H1 (cell line): ENCODE results near the gene TMEM127. TPM values are rescaled to one million over a fixed set of nuclear protein-coding genes. Genes with fewer than 3 reads are reported as not detected.
"Not testable (repeated sequence)": the region's sequence is repeated elsewhere in the genome, so short reads cannot be mapped to it uniquely, and the experiment has no call there.

Experiments
- CTCF ChIA-PET: fragments of 300-600 bp; sonication (Branson Sonifier 250); formaldehyde crosslinking; loops from one replicate; lab custom pipeline; 2021; ENCODE audit not compliant: partially characterized antibody; lab: Charles Lee
- POLR2A ChIA-PET: fragments of 300-600 bp; sonication (Branson Sonifier 250); formaldehyde crosslinking; loops from one replicate; lab custom pipeline; 2021; ENCODE audit warnings: inconsistent platforms; ENCODE audit not compliant: partially characterized antibody; lab: Charles Lee
- DNase-seq, 2 experiments: peaks; one replicate each; pipeline versions ENCODE4 v3.0.0 to v3.0.0-alpha.2; 2010 to 2022; ENCODE audit warnings: low spot score in 2 of 2, low read depth in 1 of 2, mixed read lengths in 1 of 2
- FAIRE-seq: peaks from 2 replicates; lab custom pipeline; 2011; peaks lifted over from hg19 to GRCh38; lab: Jason Lieb, UNC
- H2AFZ ChIP-seq: 2 replicates; pipeline ENCODE4 v1.8.1; 2012; ENCODE audit warnings: low read length, inconsistent platforms
- H2AK5ac ChIP-seq: 2 replicates; pipeline ENCODE4 v1.6.1; 2013; ENCODE audit warnings: low read depth, low read length
- H2BK120ac ChIP-seq: replicated peaks from 2 replicates; pipeline ENCODE3; 2013; ENCODE audit warnings: low read depth, low read length, inconsistent platforms
- H2BK12ac ChIP-seq: 2 replicates; pipeline ENCODE4 v1.6.1; 2013; ENCODE audit warnings: low read depth, low read length
- H2BK15ac ChIP-seq: 2 replicates; pipeline ENCODE4 v1.6.1; 2013; ENCODE audit warnings: low read length
- H2BK20ac ChIP-seq: 2 replicates; pipeline ENCODE4 v1.6.1; 2013; ENCODE audit warnings: low read length
- H2BK5ac ChIP-seq: 2 replicates; pipeline ENCODE4 v1.6.1; 2013; ENCODE audit warnings: low read depth, low read length
- H3K14ac ChIP-seq: 2 replicates; pipeline ENCODE4 v1.6.1; 2013; ENCODE audit warnings: inconsistent platforms; ENCODE audit not compliant: insufficient read length
- H3K18ac ChIP-seq: 2 replicates; pipeline ENCODE4 v1.6.1; 2013; ENCODE audit warnings: low read length; ENCODE audit errors: extremely low read depth
- H3K23ac ChIP-seq: 2 replicates; pipeline ENCODE4 v1.6.1; 2013; ENCODE audit warnings: inconsistent platforms; ENCODE audit not compliant: insufficient read length
- H3K23me2 ChIP-seq: 2 replicates; pipeline ENCODE4 v1.6.1; 2013; ENCODE audit warnings: low read depth, low read length
- H3K27ac ChIP-seq: 2 replicates; pipeline ENCODE4 v1.6.1; 2011; ENCODE audit warnings: low read depth, low read length, inconsistent platforms
- H3K27me3 ChIP-seq, 4 experiments: replicated peaks in 1 of 4; 1 replicate in 1 of 4; 2 replicates in 3 of 4; pipeline versions ENCODE4 v1.6.1 to v1.8.1; 2011 to 2013; ENCODE audit warnings: low read length in 3 of 4, mild to moderate bottlenecking in 3 of 4, inconsistent platforms in 2 of 4, mixed read lengths in 2 of 4, moderate library complexity in 1 of 4; ENCODE audit not compliant: control insufficient read depth in 3 of 4, insufficient read depth in 3 of 4; ENCODE audit errors: extremely low read depth in 1 of 4
- H3K36me3 ChIP-seq, 4 experiments: 2 replicates each; pipeline versions ENCODE4 v1.6.1 to v1.8.1; 2011 to 2013; ENCODE audit warnings: mild to moderate bottlenecking in 4 of 4, low read length in 3 of 4, moderate library complexity in 2 of 4, control low read depth in 1 of 4, inconsistent platforms in 1 of 4; ENCODE audit not compliant: insufficient read depth in 4 of 4, control insufficient read depth in 2 of 4
- H3K4ac ChIP-seq: replicated peaks from 2 replicates; pipeline ENCODE3; 2013; ENCODE audit warnings: low read length, low read depth, mixed read lengths, inconsistent platforms; ENCODE audit not compliant: insufficient read length
- H3K4me1 ChIP-seq, 4 experiments: replicated peaks in 1 of 4; 1 replicate in 1 of 4; 2 replicates in 3 of 4; pipeline versions ENCODE4 v1.6.1 to v1.8.1; 2011 to 2013; ENCODE audit warnings: low read length in 3 of 4, inconsistent platforms in 2 of 4, mixed read lengths in 1 of 4; ENCODE audit not compliant: insufficient read depth in 4 of 4, control insufficient read depth in 3 of 4
- H3K4me2 ChIP-seq, 2 experiments: 2 replicates each; pipeline versions ENCODE4 v1.6.1 to v1.8.1; 2011 to 2013; ENCODE audit warnings: low read depth in 2 of 2, low read length in 2 of 2, control low read depth in 1 of 2, inconsistent platforms in 1 of 2, mild to moderate bottlenecking in 1 of 2; ENCODE audit not compliant: insufficient read depth in 1 of 2
- H3K4me3 ChIP-seq, 4 experiments: fragments of 200-600, 300-600 bp in 1 of 4; sonication (generic), shearing (Covaris generic), sonication (Bioruptor Twin) in 1 of 4; 2 replicates each; pipeline versions ENCODE4 v1.5.1 to v1.8.1; 2011 to 2016; ENCODE audit warnings: low read length in 4 of 4, low read depth in 3 of 4, control low read depth in 2 of 4, inconsistent platforms in 2 of 4, mild to moderate bottlenecking in 2 of 4, mixed read lengths in 1 of 4, moderate library complexity in 1 of 4; ENCODE audit not compliant: insufficient read depth in 2 of 4; ENCODE audit errors: extremely low read depth in 1 of 4
- H3K56ac ChIP-seq: replicated peaks from 2 replicates; pipeline ENCODE3; 2013; ENCODE audit warnings: low read depth, mild to moderate bottlenecking, mixed read lengths, low read length, inconsistent platforms; ENCODE audit not compliant: insufficient read length
- H3K79me1 ChIP-seq: 2 replicates; pipeline ENCODE4 v1.6.1; 2013; ENCODE audit warnings: low read depth, low read length, control low read depth
- H3K79me2 ChIP-seq, 2 experiments: 2 replicates each; pipeline versions ENCODE4 v1.6.1 to v1.8.1; 2012 to 2013; ENCODE audit warnings: low read length in 2 of 2, mild to moderate bottlenecking in 2 of 2, inconsistent platforms in 1 of 2; ENCODE audit not compliant: insufficient read depth in 2 of 2, control insufficient read depth in 1 of 2
- H3K9ac ChIP-seq, 4 experiments: replicated peaks in 1 of 4; 1 replicate in 1 of 4; 2 replicates in 3 of 4; pipeline versions ENCODE4 v1.6.1 to v1.8.1; 2011 to 2013; ENCODE audit warnings: low read depth in 3 of 4, low read length in 3 of 4, control low read depth in 2 of 4, mild to moderate bottlenecking in 2 of 4, moderate library complexity in 2 of 4, inconsistent platforms in 1 of 4; ENCODE audit errors: extremely low read depth in 1 of 4
- H3K9me3 ChIP-seq, 2 experiments: 2 replicates each; pipeline versions ENCODE4 v1.6.1 to v1.8.1; 2012 to 2013; ENCODE audit warnings: mild to moderate bottlenecking in 2 of 2, moderate library complexity in 2 of 2, control low read depth in 1 of 2, inconsistent platforms in 1 of 2, low read depth in 1 of 2, low read length in 1 of 2, mixed read lengths in 1 of 2; ENCODE audit not compliant: insufficient read depth in 2 of 2
- H4K20me1 ChIP-seq, 2 experiments: replicated peaks in 1 of 2; 2 replicates each; pipeline versions ENCODE3 to v1.8.1; 2011 to 2013; ENCODE audit warnings: inconsistent platforms in 2 of 2, low read length in 2 of 2, mild to moderate bottlenecking in 1 of 2; ENCODE audit not compliant: insufficient read depth in 2 of 2, control insufficient read depth in 1 of 2
- H4K5ac ChIP-seq: 2 replicates; pipeline ENCODE4 v1.6.1; 2013; ENCODE audit warnings: low read length, low read depth, mixed read lengths, inconsistent platforms; ENCODE audit not compliant: insufficient read length
- H4K8ac ChIP-seq: 2 replicates; pipeline ENCODE4 v1.8.0; 2013; ENCODE audit warnings: mild to moderate bottlenecking, moderate library complexity, low read length, inconsistent platforms; ENCODE audit not compliant: insufficient read depth; ENCODE audit errors: extremely low read depth
- H4K91ac ChIP-seq: replicated peaks from 2 replicates; pipeline ENCODE3; 2013; ENCODE audit warnings: low read length, mixed read lengths, inconsistent platforms; ENCODE audit not compliant: insufficient read length
- WGBS, 2 experiments: shearing (Covaris generic) in 1 of 2; methylation state at CpG; one replicate each; pipeline versions ENCODE4 v1.1.6 to v1.1.7; 2013 to 2015; ENCODE audit warnings: low lambda C conversion rate in 2 of 2, mixed read lengths in 2 of 2, inconsistent platforms in 1 of 2, low coverage in 1 of 2, missing lambda C conversion rate in 1 of 2; ENCODE audit not compliant: insufficient replicate concordance in 2 of 2, insufficient coverage in 1 of 2, insufficient read length in 1 of 2; ENCODE audit errors: extremely low coverage in 1 of 2, missing lambda C conversion rate in 1 of 2; 5-methylcytosine and 5-hydroxymethylcytosine counted together
- polyA plus RNA-seq, 7 experiments: library from polyadenylated mRNA; depleted of rRNA in 3 of 7; stranded (reverse) in 5 of 7; unstranded in 2 of 7; fragments of >200 nt in 5 of 7; fragments of 200-250 nt in 2 of 7; gene quantifications; 1 replicate in 5 of 7; 2 replicates in 1 of 7; 4 replicates in 1 of 7; pipeline versions ENCODE4 v1.2.1 to v1.2.3, GENCODE V29; 2011 to 2013; ENCODE audit warnings: missing spikeins in 2 of 7, mixed read lengths in 2 of 7
- total RNA-seq: library from RNA; stranded (reverse); fragmentation: NEBNext Ultra II Directional; extraction: Animal tissue kit (Norgen Biotek cat#: 25700); gene quantifications from 2 replicates; pipeline ENCODE4 v1.2.1, GENCODE V29; 2021

The TMEM127 gene
- total and polyA plus RNA-seq, 2 of the 8 experiments (the other 6 are each of a cell fraction or from before 2014, with no cell fraction given): 25.0 to 41.0 TPM

- H2AK5ac ChIP-seq, H3K14ac ChIP-seq, H3K23ac ChIP-seq, H3K4me2 ChIP-seq, H4K8ac ChIP-seq, H3K79me1 ChIP-seq, H3K9me3 ChIP-seq, H3K4me3 ChIP-seq, H2BK20ac ChIP-seq, H4K5ac ChIP-seq, H3K9ac ChIP-seq, H2AFZ ChIP-seq, H3K4me1 ChIP-seq, H3K18ac ChIP-seq, CTCF ChIA-PET, H4K20me1 ChIP-seq, H3K27me3 ChIP-seq, H4K91ac ChIP-seq, H3K79me2 ChIP-seq, H3K36me3 ChIP-seq, H3K27ac ChIP-seq, H3K4ac ChIP-seq, FAIRE-seq, H2BK12ac ChIP-seq, H3K23me2 ChIP-seq, H3K56ac ChIP-seq, H2BK5ac ChIP-seq, H2BK15ac ChIP-seq, DNase-seq, H2BK120ac ChIP-seq: not testable (repeated sequence)
- POLR2A ChIA-PET: interaction anchor here (1.5 to 2.4 kb wide), 2 partner anchors 12 to 20 kb away, joined by 4 to 6 read pairs; partner anchors contain the start of gene STARD7
- WGBS, 2 experiments: 100% methylated on average over 1 of the region's 1 CpG; no CpG with 5 or more reads in 1 of the 2 experiments
Measured at GRCh38 chr2:96221106-96221505, 44.7 kb downstream of the TMEM127 start.

GRCh38 chr2:96219959-96220358, 45.8 kb downstream of the TMEM127 start:
- H2BK12ac ChIP-seq, H3K4me2 ChIP-seq, H3K79me1 ChIP-seq, H3K36me3 ChIP-seq, H3K23ac ChIP-seq, H3K23me2 ChIP-seq, H3K4me3 ChIP-seq, H3K14ac ChIP-seq, H3K4me1 ChIP-seq, H2BK15ac ChIP-seq, H3K27me3 ChIP-seq, H2BK5ac ChIP-seq, H3K79me2 ChIP-seq, H2BK120ac ChIP-seq, FAIRE-seq, H3K4ac ChIP-seq, H2AK5ac ChIP-seq, H3K9ac ChIP-seq, H4K8ac ChIP-seq, H3K18ac ChIP-seq, H3K56ac ChIP-seq, H4K20me1 ChIP-seq, H2BK20ac ChIP-seq, H3K9me3 ChIP-seq, POLR2A ChIA-PET, H3K27ac ChIP-seq, H4K5ac ChIP-seq, DNase-seq, H4K91ac ChIP-seq, H2AFZ ChIP-seq: not testable (repeated sequence)
- WGBS, 2 experiments: 91% methylated on average over 4 of the region's 4 CpGs; no CpG with 5 or more reads in 1 of the 2 experiments
- CTCF ChIA-PET: interaction anchor here (1.7 kb wide), 1 partner anchor 12 kb away, joined by 6 read pairs; no protein-coding TSS in a partner anchor
